Chondrocyte (in vitro differentiated cells): ENCODE data around the gene PGAP6. TPM values are rescaled to one million over a fixed set of nuclear protein-coding genes. Genes with fewer than 3 reads are reported as not detected.
"Not testable (repeated sequence)": the region's sequence is repeated elsewhere in the genome, so short reads cannot be mapped to it uniquely, and the experiment has no call there.

ENCODE experiments used
- DNase-seq: peaks from one replicate; pipeline ENCODE4 v3.0.0; 2021; ENCODE audit warnings: mixed read lengths, low spot score
- H3K27ac Mint-ChIP-seq: one replicate; pipeline ENCODE4 v1.8.0; 2021; ENCODE audit warnings: mild to moderate bottlenecking, moderate library complexity, mixed read lengths; ENCODE audit not compliant: unreplicated experiment
- H3K27me3 Mint-ChIP-seq: 2 replicates; pipeline ENCODE4 v1.8.0; 2021; ENCODE audit warnings: low read depth, mixed read lengths
- H3K36me3 Mint-ChIP-seq: 2 replicates; pipeline ENCODE4 v1.8.0; 2021; ENCODE audit warnings: low read depth, mixed read lengths
- H3K4me1 Mint-ChIP-seq: 2 replicates; pipeline ENCODE4 v1.8.0; 2021; ENCODE audit warnings: low read depth, mild to moderate bottlenecking, mixed read lengths
- H3K4me3 Mint-ChIP-seq: one replicate; pipeline ENCODE4 v1.8.0; 2021; ENCODE audit warnings: mild to moderate bottlenecking, moderate library complexity, mixed read lengths; ENCODE audit not compliant: unreplicated experiment
- H3K9me3 Mint-ChIP-seq: 2 replicates; pipeline ENCODE4 v1.8.0; 2021; ENCODE audit warnings: low read depth, mixed read lengths
- CTCF ChIP-seq: fragments of 200-600 bp; sonication (generic); IDR thresholded peaks from 2 replicates; pipeline ENCODE4 v1.5.0; 2021; ENCODE audit warnings: antibody characterized with exemption, mild to moderate bottlenecking, moderate library complexity
- total RNA-seq: library from RNA; stranded (reverse); gene quantifications from 3 replicates; pipeline ENCODE4 v1.2.1, GENCODE V29; 2021

PGAP6 gene
- total RNA-seq, 1 donor from 2014 or later: 61.2 TPM

GRCh38 chr16:342455-343213 is 39.1 kb downstream of the PGAP6 start:
- H3K4me3 Mint-ChIP-seq: no peak overlapping the region
- no peaks in the 10 kb centered on the region for H3K9me3 Mint-ChIP-seq
- H3K27ac Mint-ChIP-seq: no peak overlapping the region
- H3K36me3 Mint-ChIP-seq: peaks cover 7% of the 10 kb centered on the region
- no peak for TF ChIP-seq CTCF
- H3K4me1 Mint-ChIP-seq: peaks cover 26% of the 10 kb centered on the region
- DNase-seq: no peak
- no peaks in the 10 kb centered on the region for H3K27me3 Mint-ChIP-seq

- H3K27me3 Mint-ChIP-seq, H3K9me3 Mint-ChIP-seq, H3K36me3 Mint-ChIP-seq, DNase-seq, H3K27ac Mint-ChIP-seq, H3K4me3 Mint-ChIP-seq: not testable (repeated sequence)
- H3K4me1 Mint-ChIP-seq: peaks cover 20% of the 10 kb centered on the region
Observed at GRCh38 chr16:341974-342336, 39.8 kb downstream of the PGAP6 start.

GRCh38 chr16:341095-341973 is 40.4 kb downstream of the PGAP6 start:
- DNase-seq, H3K9me3 Mint-ChIP-seq, H3K4me3 Mint-ChIP-seq, H3K27ac Mint-ChIP-seq, H3K27me3 Mint-ChIP-seq, H3K36me3 Mint-ChIP-seq: not testable (repeated sequence)
- H3K4me1 Mint-ChIP-seq: peaks cover 16% of the 10 kb centered on the region

- Mint-ChIP-seq H3K9me3 (no peaks in the 10 kb centered on the region), H3K27me3 (no peaks in the 10 kb centered on the region), H3K4me3 (no peak overlapping the region), H3K4me1 (peaks cover 12% of the 10 kb centered on the region), H3K27ac (no peak overlapping the region), H3K36me3 (peaks cover 3% of the 10 kb centered on the region)
- TF ChIP-seq CTCF: no peak
- DNase-seq: no peak
Observed at GRCh38 chr16:340370-341091, 41.2 kb downstream of the PGAP6 start.

GRCh38 chr16:339680-340079 is 42.1 kb downstream of the PGAP6 start:
- Mint-ChIP-seq H3K9me3 (no peaks in the 10 kb centered on the region), H3K27me3 (no peaks in the 10 kb centered on the region), H3K36me3 (peaks cover 2% of the 10 kb centered on the region), H3K4me1 (peaks cover 7% of the 10 kb centered on the region), H3K27ac (no peak overlapping the region), H3K4me3 (no peak overlapping the region)
- DNase-seq: no peak
- TF ChIP-seq CTCF: no peak
